Activated CD8-positive, alpha-beta T cell treated with anti-CD3 and anti-CD28 coated beads for 36 hours (primary cell): ENCODE results near the gene DGCR6L. TPM values are rescaled to one million over a fixed set of nuclear protein-coding genes. Genes with fewer than 3 reads are reported as not detected.
"Not testable (repeated sequence)": the region's sequence is repeated elsewhere in the genome, so short reads cannot be mapped to it uniquely, and the experiment has no call there.

Experiments
- ATAC-seq: fragments of 200-7000 bp; cut with Tn5 transposase; one replicate; pipeline ENCODE4 v1.10.0; 2021; ENCODE audit warnings: mild to moderate bottlenecking, moderate library complexity
- CTCF ChIA-PET: fragments of 350-600 bp; sonication (Branson Sonifier 250); formaldehyde crosslinking; loops from one replicate; lab custom pipeline; 2021; ENCODE audit warnings: antibody characterized with exemption; lab: Charles Lee
- POLR2A ChIA-PET: fragments of 350-600 bp; sonication (Branson Sonifier 250); formaldehyde crosslinking; loops from one replicate; lab custom pipeline; 2021; ENCODE audit warnings: antibody characterized with exemption; lab: Charles Lee
- DNase-seq: peaks from one replicate; pipeline ENCODE4 v3.0.0-alpha.2; 2020
- H3K27ac Mint-ChIP-seq: one replicate; pipeline ENCODE4 v1.8.0; 2021; ENCODE audit warnings: mild to moderate bottlenecking, mixed read lengths
- H3K27me3 Mint-ChIP-seq: one replicate; pipeline ENCODE4 v1.8.0; 2021; ENCODE audit warnings: mixed read lengths
- H3K36me3 Mint-ChIP-seq: one replicate; pipeline ENCODE4 v1.8.0; 2021; ENCODE audit warnings: low read depth, mixed read lengths
- H3K4me1 Mint-ChIP-seq: one replicate; pipeline ENCODE4 v1.8.0; 2021; ENCODE audit warnings: low read depth, mixed read lengths
- H3K4me3 Mint-ChIP-seq: one replicate; pipeline ENCODE4 v1.8.0; 2021; ENCODE audit warnings: mild to moderate bottlenecking, moderate library complexity, mixed read lengths
- H3K9me3 Mint-ChIP-seq: one replicate; pipeline ENCODE4 v1.8.0; 2021; ENCODE audit warnings: mixed read lengths
- CTCF ChIP-seq: fragments of 200-600 bp; IDR thresholded peaks from one replicate; pipeline ENCODE4 v1.8.0; 2022; ENCODE audit warnings: antibody characterized with exemption, mild to moderate bottlenecking
- intact Hi-C: fragments of 100-400 bp; cut with micrococcal nuclease; formaldehyde crosslinking; loops from one replicate; pipeline ENCODE4 v1.10.0; 2022
- total RNA-seq, 2 experiments: library from RNA; stranded (reverse); gene quantifications; one replicate each; pipeline ENCODE4 v1.2.3, GENCODE V29; 2021

Gene DGCR6L
- total RNA-seq, 2 experiments from 2014 or later: 30.7 to 32.0 TPM

DNA sequence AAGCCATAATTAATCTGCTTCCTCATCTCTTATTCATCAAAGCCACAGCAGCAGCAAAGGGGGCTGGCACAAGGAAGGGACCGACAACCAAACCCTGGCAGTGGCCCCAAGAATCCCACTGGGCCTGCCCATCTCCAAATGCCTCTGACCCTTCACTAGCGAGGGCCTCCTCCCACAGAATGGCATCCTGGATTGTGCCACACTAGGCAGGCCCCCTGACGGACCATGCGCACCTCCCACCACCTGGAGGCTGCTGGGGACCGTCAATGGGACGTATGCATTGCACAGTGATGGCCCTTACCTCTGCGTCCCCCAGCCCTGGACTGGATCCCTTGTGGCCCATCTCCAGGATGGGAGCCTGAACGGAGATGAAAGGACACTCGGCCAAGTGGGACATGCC lies 47.7 kb downstream of the DGCR6L start:
- CTCF ChIA-PET: no interaction called here

GRCh38 chr22:20271114-20271994 lies 48.5 kb downstream of the DGCR6L start:
- intact Hi-C loops: no loop called here
- no peak for DNase-seq
- Mint-ChIP-seq H3K27me3 (no peaks in the 10 kb centered on the region), H3K4me3 (no peak overlapping the region), H3K4me1 (peaks cover 3% of the 10 kb centered on the region), H3K27ac (no peak overlapping the region), H3K9me3 (no peaks in the 10 kb centered on the region), H3K36me3 (no peaks in the 10 kb centered on the region)
- CTCF ChIA-PET: interaction anchor here (1.2 kb wide), 1 partner anchor 13 kb away, joined by 3 read pairs; no protein-coding TSS in a partner anchor
- no peak for ATAC-seq
- no peak for TF ChIP-seq CTCF
- POLR2A ChIA-PET: interaction anchor here (0.9 kb wide), 1 partner anchor 147 kb away, joined by 3 read pairs; no protein-coding TSS in a partner anchor

More for the DNA sequence above, 47.7 kb downstream of the DGCR6L start:
- Mint-ChIP-seq H3K4me1 (peaks cover 3% of the 10 kb centered on the region), H3K27me3 (no peaks in the 10 kb centered on the region), H3K27ac (no peak overlapping the region), H3K4me3 (no peak overlapping the region), H3K9me3 (no peaks in the 10 kb centered on the region), H3K36me3 (no peaks in the 10 kb centered on the region)
- POLR2A ChIA-PET: interaction anchor here (0.9 kb wide), 1 partner anchor 148 kb away, joined by 3 read pairs; no protein-coding TSS in a partner anchor
- no peak for ATAC-seq
- no peak for TF ChIP-seq CTCF
- no peak for DNase-seq
- intact Hi-C loops: no loop called here

- DNase-seq, H3K36me3 Mint-ChIP-seq, intact Hi-C loops, H3K4me3 Mint-ChIP-seq, H3K27me3 Mint-ChIP-seq, H3K9me3 Mint-ChIP-seq, ATAC-seq, POLR2A ChIA-PET, H3K4me1 Mint-ChIP-seq, H3K27ac Mint-ChIP-seq: not testable (repeated sequence)
- CTCF ChIA-PET: interaction anchor here (1.2 to 1.5 kb wide), 2 partner anchors 12 to 14 kb away, joined by 3 to 4 read pairs; no protein-coding TSS in a partner anchor
These were observed 49.4 kb downstream of the DGCR6L start for GRCh38 chr22:20270190-20271113.

GRCh38 chr22:20269673-20270072 lies 50.2 kb downstream of the DGCR6L start:
- H3K9me3 Mint-ChIP-seq, H3K27me3 Mint-ChIP-seq, DNase-seq, H3K27ac Mint-ChIP-seq, H3K36me3 Mint-ChIP-seq, H3K4me3 Mint-ChIP-seq, H3K4me1 Mint-ChIP-seq, ATAC-seq: not testable (repeated sequence)
- intact Hi-C loops: loop anchor here (5.0 kb wide), 1 partner anchor 112 kb away; no protein-coding TSS in a partner anchor
- ChIA-PET POLR2A (interaction anchor here (1.2 kb wide), 1 partner anchor 32 kb away, joined by 3 read pairs; no protein-coding TSS in a partner anchor), CTCF (interaction anchor here (0.9 to 1.5 kb wide), 3 partner anchors 12 to 113 kb away, joined by 3 to 4 read pairs (median 4); no protein-coding TSS in a partner anchor)

GRCh38 chr22:20269201-20269600 lies 50.7 kb downstream of the DGCR6L start:
- not testable (repeated sequence) for H3K27ac Mint-ChIP-seq, DNase-seq, H3K36me3 Mint-ChIP-seq, ATAC-seq, H3K9me3 Mint-ChIP-seq, H3K4me3 Mint-ChIP-seq, H3K27me3 Mint-ChIP-seq, H3K4me1 Mint-ChIP-seq
- ChIA-PET CTCF (interaction anchor here (0.9 to 1.5 kb wide), 3 partner anchors 11 to 112 kb away, joined by 3 to 4 read pairs (median 4); no protein-coding TSS in a partner anchor), POLR2A (interaction anchor here (1.2 kb wide), 1 partner anchor 31 kb away, joined by 3 read pairs; no protein-coding TSS in a partner anchor)
- intact Hi-C loops: loop anchor here (5.0 kb wide), 1 partner anchor 112 kb away; no protein-coding TSS in a partner anchor
